Parathyroid adenoma (tissue), 2 donors: ENCODE data around the gene SBF2.

Experiments used
- H2AFZ ChIP-seq: fragments of 300-600 bp; sonication (generic); one replicate; pipeline ENCODE4 v1.7.0; 2017; ENCODE audit warnings: antibody characterized with exemption, mild to moderate bottlenecking
- H3K27ac ChIP-seq: fragments of 300-600 bp; sonication (generic); one replicate; pipeline ENCODE4 v1.7.0; 2017
- H3K27me3 ChIP-seq: fragments of 300-600 bp; sonication (generic); one replicate; pipeline ENCODE4 v1.7.0; 2017; ENCODE audit warnings: low read length; ENCODE audit not compliant: control insufficient read depth, insufficient read depth
- H3K36me3 ChIP-seq: fragments of 300-600 bp; sonication (generic); one replicate; pipeline ENCODE4 v1.7.0; 2017; ENCODE audit warnings: low read length; ENCODE audit not compliant: control insufficient read depth, insufficient read depth
- H3K4me1 ChIP-seq: fragments of 300-600 bp; sonication (generic); one replicate; pipeline ENCODE4 v1.7.0; 2017; ENCODE audit warnings: control low read depth
- H3K4me2 ChIP-seq: fragments of 300-600 bp; sonication (generic); one replicate; pipeline ENCODE4 v1.7.0; 2017; ENCODE audit warnings: low read length
- H3K4me3 ChIP-seq: fragments of 300-600 bp; sonication (generic); one replicate; pipeline ENCODE4 v1.7.0; 2017; ENCODE audit warnings: low read depth, low read length
- H3K79me2 ChIP-seq: fragments of 300-600 bp; sonication (generic); one replicate; pipeline ENCODE4 v1.7.0; 2017; ENCODE audit warnings: control low read depth
- H3K9ac ChIP-seq: fragments of 300-600 bp; sonication (generic); one replicate; pipeline ENCODE4 v1.7.0; 2017; ENCODE audit warnings: mild to moderate bottlenecking
- H3K9me3 ChIP-seq: fragments of 300-600 bp; sonication (generic); one replicate; pipeline ENCODE4 v1.7.0; 2017; ENCODE audit warnings: low read length; ENCODE audit not compliant: control insufficient read depth
- CTCF ChIP-seq: fragments of 300-600 bp; sonication (generic); IDR thresholded peaks from one replicate; pipeline ENCODE4 v1.7.0; 2017; ENCODE audit warnings: antibody characterized with exemption, mild to moderate bottlenecking
- donor health status: primary hyperparathyroidism.

SBF2 gene

DNA sequence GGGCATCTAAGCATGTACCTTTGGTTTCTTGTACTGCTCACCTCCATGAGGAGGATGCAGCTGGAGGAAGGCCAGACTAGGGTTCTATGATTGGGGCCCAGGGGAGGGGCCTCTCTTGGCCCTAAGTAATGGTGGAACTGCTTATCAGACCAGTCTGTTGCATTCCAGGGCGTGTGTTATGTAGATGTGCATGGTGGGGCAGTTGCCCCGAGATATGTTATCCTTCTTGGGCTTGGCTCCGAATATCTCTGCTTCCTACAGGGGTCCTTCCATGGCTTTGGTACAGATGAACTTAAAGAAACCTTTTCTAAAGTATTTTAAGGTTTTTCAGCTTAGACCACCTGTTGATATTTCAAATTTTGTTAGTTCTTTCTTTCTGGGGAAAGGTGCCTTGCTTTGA, 504.1 kb downstream of the SBF2 start:
- Histone ChIP-seq H2AFZ (no peak overlapping the region), H3K4me2 (no peak overlapping the region), H3K4me1 (peaks cover 2% of the 10 kb centered on the region), H3K9ac (no peak overlapping the region), H3K27ac (no peak overlapping the region), H3K4me3 (no peak overlapping the region), H3K27me3 (no peaks in the 10 kb centered on the region), H3K9me3 (no peaks in the 10 kb centered on the region), H3K79me2 (no peaks in the 10 kb centered on the region), H3K36me3 (no peaks in the 10 kb centered on the region)
- TF ChIP-seq CTCF, result no peak

DNA sequence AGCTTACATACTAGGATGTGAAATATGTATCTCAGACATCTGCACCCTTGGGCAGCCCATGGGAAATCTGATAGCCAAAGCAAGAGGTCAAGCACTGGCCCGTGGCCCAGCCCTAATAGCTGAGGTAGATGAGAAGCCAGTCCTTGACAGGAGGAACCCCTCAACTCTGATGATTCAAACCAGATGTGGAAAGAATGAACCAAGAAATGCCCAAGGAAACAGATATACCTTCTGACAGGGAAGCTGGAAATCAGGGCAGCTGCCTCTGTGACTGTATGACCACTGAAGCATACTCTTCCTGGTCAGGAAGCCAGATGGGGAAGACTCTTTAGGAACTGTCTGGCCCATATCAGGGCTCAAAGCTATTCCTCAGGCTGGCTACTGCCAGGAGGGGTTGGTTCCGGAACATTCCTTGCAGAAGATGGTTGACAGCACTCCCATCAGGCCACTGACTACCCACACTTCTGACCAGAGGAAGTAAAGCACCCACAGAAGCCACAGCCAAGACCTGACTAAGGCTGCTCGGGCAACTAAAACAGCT, 506.0 kb downstream of the SBF2 start:
- Histone ChIP-seq H3K36me3 (no peaks in the 10 kb centered on the region), H2AFZ (no peak overlapping the region), H3K27ac (no peak overlapping the region), H3K4me1 (peaks cover 2% of the 10 kb centered on the region), H3K79me2 (no peaks in the 10 kb centered on the region), H3K9me3 (no peaks in the 10 kb centered on the region), H3K27me3 (no peaks in the 10 kb centered on the region), H3K4me2 (no peak overlapping the region), H3K4me3 (no peak overlapping the region), H3K9ac (no peak overlapping the region)
- no peak for TF ChIP-seq CTCF

DNA sequence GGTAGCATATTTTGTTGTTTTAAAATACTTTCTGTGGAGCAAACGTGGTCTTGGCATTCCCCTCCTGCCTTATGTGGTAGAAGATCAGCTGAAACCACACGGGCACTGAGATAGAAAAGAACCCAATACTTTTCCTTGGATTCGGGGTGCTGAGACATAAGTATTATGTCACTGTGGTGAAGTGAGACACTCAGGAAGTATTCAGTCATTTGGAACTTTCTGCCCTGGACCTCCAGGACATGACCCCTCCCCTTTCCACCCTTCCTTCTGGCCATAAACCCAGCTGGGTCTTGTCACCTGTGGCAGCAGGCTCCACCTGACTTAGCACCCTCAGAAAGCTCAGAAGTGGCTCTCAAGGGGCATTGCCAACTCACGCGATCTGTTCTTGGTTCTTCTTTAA, 506.8 kb downstream of the SBF2 start:
- Histone ChIP-seq H3K36me3 (no peaks in the 10 kb centered on the region), H3K4me2 (no peak overlapping the region), H3K9ac (no peak overlapping the region), H3K79me2 (no peaks in the 10 kb centered on the region), H3K4me1 (peaks cover 2% of the 10 kb centered on the region), H3K4me3 (no peak overlapping the region), H3K27me3 (no peaks in the 10 kb centered on the region), H3K27ac (no peak overlapping the region), H2AFZ (no peak overlapping the region), H3K9me3 (no peaks in the 10 kb centered on the region)
- TF ChIP-seq CTCF, result no peak

GRCh38 chr11:9784602-9785315, 509.3 kb downstream of the SBF2 start:
- no peak for TF ChIP-seq CTCF
- Histone ChIP-seq H3K27ac (no peak overlapping the region), H3K9me3 (no peaks in the 10 kb centered on the region), H3K9ac (no peak overlapping the region), H3K4me2 (no peak overlapping the region), H2AFZ (no peak overlapping the region), H3K27me3 (no peaks in the 10 kb centered on the region), H3K36me3 (no peaks in the 10 kb centered on the region), H3K79me2 (no peaks in the 10 kb centered on the region), H3K4me1 (peaks cover 2% of the 10 kb centered on the region), H3K4me3 (no peak overlapping the region)

- H3K79me2 ChIP-seq, result no peaks in the 10 kb centered on the region
- H3K9ac ChIP-seq, result no peak overlapping the region
- no peak overlapping the region for H3K4me3 ChIP-seq
- no peaks in the 10 kb centered on the region for H3K9me3 ChIP-seq
- H2AFZ ChIP-seq, result no peak overlapping the region
- H3K27me3 ChIP-seq, result no peaks in the 10 kb centered on the region
- TF ChIP-seq CTCF, result no peak
- no peak overlapping the region for H3K27ac ChIP-seq
- H3K36me3 ChIP-seq, result no peaks in the 10 kb centered on the region
- H3K4me1 ChIP-seq, result peaks cover 2% of the 10 kb centered on the region
- H3K4me2 ChIP-seq, result no peak overlapping the region
Measured at GRCh38 chr11:9783986-9784385, 510.0 kb downstream of the SBF2 start.
